Activated T-helper 1 cell treated with anti-CD3 and anti-CD28 coated beads, Interleukin-12 subunit alpha, Interleukin-12 subunit beta, Interleukin-2, Interleukin-4 antibody, amounts not matched to agents 30 ng/mL and 10 ng/mL and 1 ng/mL, durations not matched to agents 14 hours and 24 hours and 36 hours (primary cell): Measurements from ENCODE around the gene SHISAL2A. TPM values are rescaled to one million over a fixed set of nuclear protein-coding genes. Genes with fewer than 3 reads are reported as not detected.
A peak's percentile ranks its signal among the peaks of the same experiment; 100 is the strongest.

ENCODE experiments used
- DNase-seq: peaks from one replicate; pipeline ENCODE4 v3.0.0; 2021; ENCODE audit warnings: low spot score
- H3K27ac Mint-ChIP-seq: one replicate; pipeline ENCODE4 v1.8.0; 2021; ENCODE audit warnings: mild to moderate bottlenecking, mixed read lengths
- H3K27me3 Mint-ChIP-seq: one replicate; pipeline ENCODE4 v1.8.0; 2022; ENCODE audit warnings: mild to moderate bottlenecking, moderate library complexity, mixed read lengths; ENCODE audit not compliant: insufficient read depth
- H3K36me3 Mint-ChIP-seq: one replicate; pipeline ENCODE4 v1.8.0; 2021; ENCODE audit warnings: low read depth, mixed read lengths
- H3K4me1 Mint-ChIP-seq: one replicate; pipeline ENCODE4 v1.8.0; 2021; ENCODE audit warnings: low read depth, mixed read lengths
- H3K4me3 Mint-ChIP-seq: one replicate; pipeline ENCODE4 v1.8.0; 2021; ENCODE audit warnings: mild to moderate bottlenecking, moderate library complexity, mixed read lengths
- H3K9me3 Mint-ChIP-seq: one replicate; pipeline ENCODE4 v1.8.0; 2021; ENCODE audit warnings: mixed read lengths
- intact Hi-C: fragments of 100-400 bp; cut with micrococcal nuclease; formaldehyde crosslinking; loops from one replicate; pipeline ENCODE4 v1.15.1; 2024
- total RNA-seq: library from RNA; stranded (reverse); gene quantifications from 2 replicates; pipeline ENCODE4 v1.2.3, GENCODE V29; 2022

SHISAL2A gene
- total RNA-seq, 1 donor from 2014 or later = 5.7 TPM

- peaks cover 9% of the 10 kb centered on the region for H3K4me1 Mint-ChIP-seq
- no peak overlapping the region for H3K4me3 Mint-ChIP-seq
- H3K36me3 Mint-ChIP-seq = peaks cover 5% of the 10 kb centered on the region
- peaks cover 2% of the 10 kb centered on the region for H3K27me3 Mint-ChIP-seq
- H3K9me3 Mint-ChIP-seq = no peaks in the 10 kb centered on the region
- H3K27ac Mint-ChIP-seq = no peak overlapping the region
- intact Hi-C loops = no loop called here
- DNase-seq = no peak
Measured at GRCh38 chr1:52629325-52629643, 3.7 kb upstream of the SHISAL2A start.

GRCh38 chr1:52629667-52630066, 3.3 kb upstream of the SHISAL2A start:
- Mint-ChIP-seq H3K4me3 (no peak overlapping the region), H3K27ac (no peak overlapping the region), H3K27me3 (peaks cover 2% of the 10 kb centered on the region), H3K36me3 (peaks cover 5% of the 10 kb centered on the region), H3K4me1 (peaks cover 13% of the 10 kb centered on the region), H3K9me3 (no peaks in the 10 kb centered on the region)
- intact Hi-C loops = loop anchor here (10.0 kb wide), 2 partner anchors 105 to 575 kb away; partner anchors contain the start of genes BTF3L4 and TXNDC12
- DNase-seq = no peak

- H3K27ac Mint-ChIP-seq = peak overlapping the region; percentile 76
- intact Hi-C loops = loop anchor here (10.0 kb wide), 2 partner anchors 107 to 577 kb away; partner anchors contain the start of genes BTF3L4 and TXNDC12
- H3K4me3 Mint-ChIP-seq = peak overlapping the region; percentile 77
- DNase-seq = no peak
- H3K36me3 Mint-ChIP-seq = peaks cover 5% of the 10 kb centered on the region
- H3K27me3 Mint-ChIP-seq = peaks cover 2% of the 10 kb centered on the region
- no peaks in the 10 kb centered on the region for H3K9me3 Mint-ChIP-seq
- peaks cover 33% of the 10 kb centered on the region for H3K4me1 Mint-ChIP-seq
Measured at GRCh38 chr1:52631759-52632331, 1.1 kb upstream of the SHISAL2A start.

- Mint-ChIP-seq H3K9me3 (no peaks in the 10 kb centered on the region), H3K27ac (peak overlapping the region; percentile 91), H3K4me1 (peaks cover 48% of the 10 kb centered on the region), H3K4me3 (peak overlapping the region; percentile 83), H3K27me3 (peaks cover 2% of the 10 kb centered on the region), H3K36me3 (peaks cover 8% of the 10 kb centered on the region)
- intact Hi-C loops = loop anchor here (1.0 to 10.0 kb wide), 3 partner anchors 26 to 579 kb away; partner anchors contain the start of genes BTF3L4 and TXNDC12
- peak; percentile 24 for DNase-seq
Measured at GRCh38 chr1:52633291-52633754, 355 bp downstream of the SHISAL2A start.

GRCh38 chr1:52634111-52634510, 1.1 kb downstream of the SHISAL2A start:
- peak overlapping the region; percentile 83 for H3K4me3 Mint-ChIP-seq
- no peak for DNase-seq
- peaks cover 53% of the 10 kb centered on the region for H3K4me1 Mint-ChIP-seq
- H3K27ac Mint-ChIP-seq = peak overlapping the region; percentile 91
- intact Hi-C loops = loop anchor here (10.0 kb wide), 2 partner anchors 109 to 579 kb away; partner anchors contain the start of genes BTF3L4 and TXNDC12
- H3K9me3 Mint-ChIP-seq = no peaks in the 10 kb centered on the region
- peaks cover 2% of the 10 kb centered on the region for H3K27me3 Mint-ChIP-seq
- peaks cover 9% of the 10 kb centered on the region for H3K36me3 Mint-ChIP-seq

- Mint-ChIP-seq H3K4me1 (peaks cover 59% of the 10 kb centered on the region), H3K36me3 (peaks cover 13% of the 10 kb centered on the region), H3K27ac (peak overlapping the region; percentile 84), H3K4me3 (peak overlapping the region; percentile 40), H3K27me3 (peaks cover 2% of the 10 kb centered on the region), H3K9me3 (no peaks in the 10 kb centered on the region)
- DNase-seq = no peak
- intact Hi-C loops = loop anchor here (10.0 kb wide), 2 partner anchors 111 to 581 kb away; partner anchors contain the start of genes BTF3L4 and TXNDC12
Measured at GRCh38 chr1:52635321-52636089, 2.5 kb downstream of the SHISAL2A start.

- peaks cover 68% of the 10 kb centered on the region for H3K4me1 Mint-ChIP-seq
- peak overlapping the region; percentile 77 for H3K4me3 Mint-ChIP-seq
- intact Hi-C loops = loop anchor here (1.0 to 10.0 kb wide), 7 partner anchors 22 to 582 kb away; partner anchors contain the start of genes BTF3L4, ORC1, PRPF38A and TXNDC12
- peaks cover 19% of the 10 kb centered on the region for H3K36me3 Mint-ChIP-seq
- H3K27ac Mint-ChIP-seq = peak overlapping the region; percentile 99
- peaks cover 2% of the 10 kb centered on the region for H3K27me3 Mint-ChIP-seq
- peaks cover 5% of the 10 kb centered on the region for H3K9me3 Mint-ChIP-seq
- peak; percentile 78 for DNase-seq
Measured at GRCh38 chr1:52636721-52637695, 4.0 kb downstream of the SHISAL2A start.

GRCh38 chr1:52637946-52638345, 5.0 kb downstream of the SHISAL2A start:
- Mint-ChIP-seq H3K36me3 (peaks cover 22% of the 10 kb centered on the region), H3K27me3 (peaks cover 2% of the 10 kb centered on the region), H3K4me1 (peaks cover 68% of the 10 kb centered on the region), H3K4me3 (peak overlapping the region; percentile 77), H3K9me3 (peaks cover 5% of the 10 kb centered on the region), H3K27ac (peak overlapping the region; percentile 99)
- intact Hi-C loops = loop anchor here (1.0 to 10.0 kb wide), 7 partner anchors 21 to 583 kb away; partner anchors contain the start of genes BTF3L4, ORC1, PRPF38A and TXNDC12
- no peak for DNase-seq

- DNase-seq = no peak
- no peaks in the 10 kb centered on the region for H3K27me3 Mint-ChIP-seq
- peaks cover 5% of the 10 kb centered on the region for H3K9me3 Mint-ChIP-seq
- no peak overlapping the region for H3K27ac Mint-ChIP-seq
- peaks cover 20% of the 10 kb centered on the region for H3K36me3 Mint-ChIP-seq
- intact Hi-C loops = no loop called here
- peaks cover 49% of the 10 kb centered on the region for H3K4me1 Mint-ChIP-seq
- no peak overlapping the region for H3K4me3 Mint-ChIP-seq
Measured at GRCh38 chr1:52640697-52641096, 7.7 kb downstream of the SHISAL2A start.

GRCh38 chr1:52641307-52641706, 8.3 kb downstream of the SHISAL2A start:
- Mint-ChIP-seq H3K4me3 (peak overlapping the region; percentile 0), H3K4me1 (peaks cover 44% of the 10 kb centered on the region), H3K27me3 (no peaks in the 10 kb centered on the region), H3K9me3 (peaks cover 5% of the 10 kb centered on the region), H3K27ac (peak overlapping the region; percentile 32), H3K36me3 (peaks cover 20% of the 10 kb centered on the region)
- intact Hi-C loops = no loop called here
- no peak for DNase-seq

- no peak for DNase-seq
- peaks cover 14% of the 10 kb centered on the region for H3K4me1 Mint-ChIP-seq
- no peak overlapping the region for H3K27ac Mint-ChIP-seq
- no peaks in the 10 kb centered on the region for H3K27me3 Mint-ChIP-seq
- H3K4me3 Mint-ChIP-seq = no peak overlapping the region
- intact Hi-C loops = no loop called here
- peaks cover 5% of the 10 kb centered on the region for H3K9me3 Mint-ChIP-seq
- H3K36me3 Mint-ChIP-seq = peaks cover 22% of the 10 kb centered on the region
Measured at GRCh38 chr1:52645261-52645660, 12.3 kb downstream of the SHISAL2A start.

- no peak for DNase-seq
- Mint-ChIP-seq H3K36me3 (peaks cover 15% of the 10 kb centered on the region), H3K4me3 (no peak overlapping the region), H3K9me3 (no peaks in the 10 kb centered on the region), H3K27ac (no peak overlapping the region), H3K4me1 (peaks cover 7% of the 10 kb centered on the region), H3K27me3 (no peaks in the 10 kb centered on the region)
- intact Hi-C loops = no loop called here
Measured at GRCh38 chr1:52651904-52652303, 18.9 kb downstream of the SHISAL2A start.
